Measurements from ENCODE around the gene TROAP.
"Not testable (repeated sequence)": the region's sequence is repeated elsewhere in the genome, so short reads cannot be mapped to it uniquely, and the experiment has no call there.

The TROAP gene

DNA sequence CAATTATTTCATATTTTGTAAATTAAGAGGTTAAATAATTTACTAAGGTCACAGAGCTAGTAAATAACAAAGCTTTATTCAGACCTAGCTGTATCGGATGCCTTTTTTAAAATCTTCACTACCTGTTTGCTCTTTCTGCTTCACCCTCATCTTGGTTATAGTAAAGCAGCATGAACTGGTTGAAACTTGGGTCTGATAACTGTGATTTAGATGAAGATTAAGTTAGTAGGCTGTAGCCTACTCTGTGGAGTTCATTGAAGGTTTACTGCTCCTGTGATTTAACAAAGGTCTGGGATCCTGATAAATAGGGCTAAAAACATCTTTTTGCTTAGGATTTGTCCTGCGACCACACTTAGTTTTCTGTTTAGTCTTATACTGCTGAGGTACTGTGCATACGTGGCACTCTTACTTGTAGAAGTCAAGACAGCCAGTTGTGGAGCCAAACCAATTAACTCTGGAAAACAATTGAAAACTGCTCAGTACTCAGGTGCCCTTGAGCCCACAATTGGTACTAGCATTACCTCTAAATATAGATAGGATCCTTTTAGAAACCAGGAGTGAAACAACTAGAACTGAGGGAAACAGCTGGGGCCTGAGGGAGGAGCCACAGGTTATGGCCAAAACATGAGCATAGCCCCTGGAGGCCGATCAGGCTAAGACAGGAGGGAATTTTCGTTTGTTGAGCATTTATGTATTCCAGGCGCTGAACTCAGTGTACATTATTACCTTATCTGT lies 46.5 kb downstream of the TROAP start:
- DNase-seq, result peak; percentile 36

DNA sequence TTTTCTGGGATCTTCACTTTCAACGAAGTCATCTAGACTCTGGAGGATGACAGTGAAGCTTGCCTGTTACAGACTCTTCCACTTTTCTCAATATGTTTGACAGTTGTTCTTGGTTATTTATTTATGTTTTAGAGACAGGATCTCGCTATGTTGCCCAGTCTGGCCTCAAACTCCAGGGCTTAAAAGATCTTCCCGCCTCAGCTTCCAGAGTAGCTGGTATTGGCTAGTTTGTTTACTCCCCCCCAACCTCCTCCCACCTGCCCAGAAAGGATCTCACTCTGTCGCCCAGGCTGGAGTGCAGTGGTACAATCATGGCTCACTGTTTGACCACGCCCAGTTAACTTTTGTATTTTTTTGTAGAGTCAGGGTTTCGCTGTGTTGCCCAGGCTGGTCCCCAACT lies 47.5 kb downstream of the TROAP start:
- no peak for DNase-seq

DNA sequence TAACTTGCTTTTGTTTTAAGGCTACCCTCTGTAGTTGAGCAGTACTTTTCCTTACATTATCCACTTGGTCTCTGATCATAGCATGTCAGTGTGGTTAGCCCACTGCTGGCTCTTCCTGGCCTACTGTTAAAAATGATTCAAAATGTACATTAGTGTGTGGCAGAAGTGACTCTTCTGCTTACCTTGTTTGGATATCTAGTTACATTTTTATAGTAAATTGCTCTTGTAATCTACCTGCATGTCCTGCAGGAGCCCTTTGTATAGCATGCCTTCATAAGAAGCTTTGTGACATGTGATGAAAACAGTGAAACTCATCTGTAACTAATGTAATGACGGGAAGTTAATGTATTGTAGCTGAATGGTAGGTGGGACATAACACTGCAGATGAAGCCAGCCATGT lies 52.4 kb downstream of the TROAP start:
- DNase-seq, result no peak

DNA sequence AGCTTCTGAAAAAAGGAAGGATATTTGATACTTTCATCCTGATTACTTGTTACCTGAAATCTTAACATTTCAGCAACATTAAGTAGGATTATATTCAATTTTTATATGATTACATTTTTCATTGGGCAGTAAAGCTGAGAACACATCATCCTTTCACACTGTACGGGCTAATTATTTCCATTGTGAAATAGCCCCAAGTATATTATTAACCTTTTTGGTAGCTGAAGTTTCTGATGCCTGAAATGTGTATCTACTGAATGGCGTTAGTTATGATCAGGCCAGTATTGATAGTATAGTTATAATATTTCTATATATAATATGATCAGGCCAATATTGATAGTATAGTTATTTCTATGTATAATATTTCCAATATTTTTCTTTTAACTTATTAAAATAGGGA lies 54.3 kb downstream of the TROAP start:
- no peak for DNase-seq

DNA sequence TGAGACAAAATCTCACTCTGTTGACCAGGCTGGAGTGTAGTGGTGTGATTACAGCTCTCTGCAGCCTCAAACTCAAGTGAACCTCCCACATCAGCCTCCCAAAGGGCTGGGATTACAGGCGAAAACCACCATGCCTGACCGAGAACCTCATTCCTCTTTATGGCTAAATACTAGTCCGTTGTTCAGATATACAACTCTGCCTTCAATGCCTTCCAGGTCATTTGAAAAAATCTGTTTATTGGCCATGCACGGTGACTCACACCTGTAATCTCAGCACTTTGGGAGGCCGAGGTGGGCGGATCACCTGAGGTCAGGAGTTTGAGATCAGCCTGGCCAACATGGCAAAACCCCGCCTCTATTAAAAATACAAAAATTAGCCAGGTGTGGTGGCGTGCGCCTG lies 57.1 kb downstream of the TROAP start:
- not testable (repeated sequence) for DNase-seq
